Prostate gland (tissue), 2 donors: Measurements from ENCODE around the gene ASXL1. TPM values are rescaled to one million over a fixed set of nuclear protein-coding genes. Genes with fewer than 3 reads are reported as not detected.

ENCODE experiments used
- DNase-seq: peaks from one replicate; pipeline ENCODE4 v3.0.0-alpha.2; 2019; ENCODE audit warnings: low spot score
- H3K27ac ChIP-seq, 2 donors: fragments of 200-600 bp; sonication (generic); 2 replicates each; pipeline ENCODE4 v1.5.1; 2017 to 2019
- H3K27me3 ChIP-seq: fragments of 200-600 bp; sonication (generic); replicated peaks from 2 replicates; pipeline ENCODE4 v1.5.1; 2019; ENCODE audit not compliant: insufficient read depth
- H3K36me3 ChIP-seq, 2 donors: fragments of 200-600 bp; sonication (generic); 1 replicate in 1 of 2; 2 replicates in 1 of 2; pipeline versions ENCODE4 v1.5.1 to v1.8.1; 2017 to 2019
- H3K4me1 ChIP-seq: fragments of 200-600 bp; sonication (generic); replicated peaks from 2 replicates; pipeline ENCODE4 v1.5.1; 2019
- H3K4me3 ChIP-seq, 2 donors: fragments of 200-600 bp; sonication (generic); 2 replicates each; pipeline ENCODE4 v1.5.1; 2017 to 2019
- H3K9me3 ChIP-seq: fragments of 200-600 bp; sonication (generic); 2 replicates; pipeline ENCODE4 v1.5.1; 2017
- POLR2A ChIP-seq: fragments of 450-650 bp; IDR thresholded peaks from one replicate; pipeline ENCODE4 v1.6.1; 2016; ENCODE audit warnings: antibody characterized with exemption, mild to moderate bottlenecking
- POLR2AphosphoS5 ChIP-seq: sonication (generic); formaldehyde crosslinking; IDR thresholded peaks from one replicate; pipeline ENCODE4 v1.6.1; 2017; ENCODE audit warnings: antibody characterized with exemption
- WGBS: methylation state at CpG from one replicate; pipeline ENCODE4 v1.1.5; 2018; 5-methylcytosine and 5-hydroxymethylcytosine counted together
- intact Hi-C: fragments of 100-400 bp; cut with DNase I; formaldehyde crosslinking; loops from one replicate; pipeline ENCODE4 v1.14.2; 2022
- total RNA-seq, 2 donors: library from RNA; depleted of rRNA; stranded (reverse); fragments of >200 nt; gene quantifications; one replicate each; pipeline ENCODE4 v1.1.0, GENCODE V29; 2016
- TF ChIP-seq, protein P1 (sequence below), 4 experiments: fragments of 200-600 bp in 2 of 4; fragments of 450-650 bp in 2 of 4; sonication (generic) in 2 of 4; IDR thresholded peaks; 1 replicate in 3 of 4; 2 replicates in 1 of 4; pipeline ENCODE4 v1.5.1; 2016 to 2019; ENCODE audit warnings: antibody characterized with exemption in 4 of 4, mild to moderate bottlenecking in 2 of 4, moderate library complexity in 2 of 4

Gene ASXL1
- total RNA-seq, 2 donors from 2014 or later = 30.4 to 106 TPM

GRCh38 chr20:32429745-32430360 lies 71.7 kb downstream of the ASXL1 start:
- H3K9me3 ChIP-seq = no peaks in the 10 kb centered on the region
- 94% methylated on average over 16 of the region's 16 CpGs for WGBS
- no peaks in the 10 kb centered on the region for H3K27me3 ChIP-seq
- TF ChIP-seq POLR2AphosphoS5 = no peak
- TF ChIP-seq, protein P1, sequence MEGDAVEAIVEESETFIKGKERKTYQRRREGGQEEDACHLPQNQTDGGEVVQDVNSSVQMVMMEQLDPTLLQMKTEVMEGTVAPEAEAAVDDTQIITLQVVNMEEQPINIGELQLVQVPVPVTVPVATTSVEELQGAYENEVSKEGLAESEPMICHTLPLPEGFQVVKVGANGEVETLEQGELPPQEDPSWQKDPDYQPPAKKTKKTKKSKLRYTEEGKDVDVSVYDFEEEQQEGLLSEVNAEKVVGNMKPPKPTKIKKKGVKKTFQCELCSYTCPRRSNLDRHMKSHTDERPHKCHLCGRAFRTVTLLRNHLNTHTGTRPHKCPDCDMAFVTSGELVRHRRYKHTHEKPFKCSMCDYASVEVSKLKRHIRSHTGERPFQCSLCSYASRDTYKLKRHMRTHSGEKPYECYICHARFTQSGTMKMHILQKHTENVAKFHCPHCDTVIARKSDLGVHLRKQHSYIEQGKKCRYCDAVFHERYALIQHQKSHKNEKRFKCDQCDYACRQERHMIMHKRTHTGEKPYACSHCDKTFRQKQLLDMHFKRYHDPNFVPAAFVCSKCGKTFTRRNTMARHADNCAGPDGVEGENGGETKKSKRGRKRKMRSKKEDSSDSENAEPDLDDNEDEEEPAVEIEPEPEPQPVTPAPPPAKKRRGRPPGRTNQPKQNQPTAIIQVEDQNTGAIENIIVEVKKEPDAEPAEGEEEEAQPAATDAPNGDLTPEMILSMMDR (IDR thresholded peaks at IDR 0.05) = no peak
- no peak for TF ChIP-seq POLR2A
- no peak overlapping the region for H3K4me3 ChIP-seq
- no peak overlapping the region for H3K27ac ChIP-seq
- no peak for DNase-seq
- no peaks in the 10 kb centered on the region for H3K4me1 ChIP-seq
- H3K36me3 ChIP-seq = peaks cover 10 to 20% of the 10 kb centered on the region in 2 donors
- intact Hi-C loops = no loop called here

DNA sequence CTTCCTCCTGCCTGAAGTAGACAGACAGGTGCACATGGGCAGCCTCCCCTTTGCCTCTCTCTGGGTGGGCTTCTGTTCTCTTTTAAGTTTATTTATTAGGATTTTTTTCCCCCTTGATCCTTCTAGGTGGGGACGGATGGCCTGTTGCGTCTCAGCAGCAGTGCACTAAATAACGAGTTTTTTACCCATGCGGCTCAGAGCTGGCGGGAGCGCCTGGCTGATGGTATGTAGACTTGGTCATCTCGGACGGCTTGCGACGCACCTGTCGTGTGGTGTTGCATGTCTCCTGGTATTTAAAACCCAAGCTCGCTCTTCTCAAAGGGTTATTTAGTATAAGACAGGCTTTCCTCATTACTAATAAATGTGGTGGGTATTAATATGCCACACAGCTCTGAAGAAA lies 73.3 kb downstream of the ASXL1 start:
- 94% methylated on average over 12 of the region's 12 CpGs for WGBS
- intact Hi-C loops = no loop called here
- Histone ChIP-seq H3K4me1 (no peaks in the 10 kb centered on the region), H3K27ac (no peak overlapping the region), H3K9me3 (no peaks in the 10 kb centered on the region), H3K36me3 (peaks cover 15 to 22% of the 10 kb centered on the region in 2 donors), H3K27me3 (no peaks in the 10 kb centered on the region), H3K4me3 (no peak overlapping the region)
- no peak for DNase-seq
- TF ChIP-seq POLR2AphosphoS5 = no peak
- TF ChIP-seq, protein P1 (IDR thresholded peaks at IDR 0.05) = no peak
- TF ChIP-seq POLR2A = no peak

GRCh38 chr20:32432277-32432676 lies 74.1 kb downstream of the ASXL1 start:
- Histone ChIP-seq H3K9me3 (no peaks in the 10 kb centered on the region), H3K27ac (no peak overlapping the region), H3K36me3 (peaks cover 15 to 22% of the 10 kb centered on the region in 2 donors), H3K27me3 (no peaks in the 10 kb centered on the region), H3K4me1 (no peaks in the 10 kb centered on the region), H3K4me3 (no peak overlapping the region)
- intact Hi-C loops = no loop called here
- no peak for DNase-seq
- WGBS = 32% methylated on average over 2 of the region's 2 CpGs
- TF ChIP-seq, protein P1 (IDR thresholded peaks at IDR 0.05) = no peak
- TF ChIP-seq POLR2A = no peak
- TF ChIP-seq POLR2AphosphoS5 = no peak

DNA sequence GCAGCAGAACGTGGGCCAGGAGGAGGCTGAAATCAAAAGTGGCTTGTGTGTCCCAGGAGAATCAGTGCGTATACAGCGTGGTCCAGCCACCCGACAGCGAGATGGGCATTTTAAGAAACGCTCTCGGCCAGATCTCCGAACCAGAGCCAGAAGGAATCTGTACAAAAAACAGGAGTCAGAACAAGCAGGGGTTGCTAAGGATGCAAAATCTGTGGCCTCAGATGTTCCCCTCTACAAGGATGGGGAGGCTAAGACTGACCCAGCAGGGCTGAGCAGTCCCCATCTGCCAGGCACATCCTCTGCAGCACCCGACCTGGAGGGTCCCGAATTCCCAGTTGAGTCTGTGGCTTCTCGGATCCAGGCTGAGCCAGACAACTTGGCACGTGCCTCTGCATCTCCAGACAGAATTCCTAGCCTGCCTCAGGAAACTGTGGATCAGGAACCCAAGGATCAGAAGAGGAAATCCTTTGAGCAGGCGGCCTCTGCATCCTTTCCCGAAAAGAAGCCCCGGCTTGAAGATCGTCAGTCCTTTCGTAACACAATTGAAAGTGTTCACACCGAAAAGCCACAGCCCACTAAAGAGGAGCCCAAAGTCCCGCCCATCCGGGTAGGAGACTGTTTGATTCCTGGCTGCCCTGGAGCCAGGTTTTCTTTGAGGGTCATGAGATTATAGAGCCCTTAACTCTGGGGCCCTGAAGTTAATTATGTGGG lies 75.3 kb downstream of the ASXL1 start:
- TF ChIP-seq, protein P1 (IDR thresholded peaks at IDR 0.05) = no peak
- TF ChIP-seq POLR2AphosphoS5 = no peak
- no peak for TF ChIP-seq POLR2A
- no peaks in the 10 kb centered on the region for H3K4me1 ChIP-seq
- H3K27ac ChIP-seq = no peak overlapping the region
- DNase-seq = no peak
- no peak overlapping the region for H3K4me3 ChIP-seq
- H3K36me3 ChIP-seq = peaks cover 15 to 22% of the 10 kb centered on the region in 2 donors
- WGBS = 69% methylated on average over 20 of the region's 20 CpGs
- intact Hi-C loops = no loop called here
- no peaks in the 10 kb centered on the region for H3K27me3 ChIP-seq
- H3K9me3 ChIP-seq = no peaks in the 10 kb centered on the region

- 87% methylated on average over 19 of the region's 19 CpGs for WGBS
- Histone ChIP-seq H3K36me3 (peaks cover 15 to 16% of the 10 kb centered on the region in 2 donors), H3K9me3 (no peaks in the 10 kb centered on the region), H3K27me3 (no peaks in the 10 kb centered on the region), H3K4me1 (no peaks in the 10 kb centered on the region), H3K4me3 (no peak overlapping the region), H3K27ac (no peak overlapping the region)
- TF ChIP-seq, protein P1 (IDR thresholded peaks at IDR 0.05) = no peak
- TF ChIP-seq POLR2AphosphoS5 (no peak), POLR2A (no peak)
- no peak for DNase-seq
- intact Hi-C loops = no loop called here
Observed at GRCh38 chr20:32434434-32434833, 76.3 kb downstream of the ASXL1 start.
